Psoas muscle (tissue), 8 donors: Measurements from ENCODE around the gene HOXA13. TPM values are rescaled to one million over a fixed set of nuclear protein-coding genes. Genes with fewer than 3 reads are reported as not detected.

Experiments used
- ATAC-seq, 4 donors: fragments of 200-7000 bp; cut with Tn5 transposase; one replicate each; pipeline ENCODE4 v1.9.1; 2020; ENCODE audit warnings: moderate library complexity in 3 of 4, mild to moderate bottlenecking in 2 of 4
- DNase-seq, 2 donors: peaks; one replicate each; pipeline ENCODE4 v3.0.0-alpha.2; 2020
- H3K27ac ChIP-seq: fragments of 200-600 bp; one replicate; pipeline ENCODE4 v1.8.0; 2022
- H3K27me3 ChIP-seq, 3 donors: fragments of 200-600 bp in 1 of 3; one replicate each; pipeline versions ENCODE4 v1.6.1 to v1.8.0; 2013 to 2022; ENCODE audit warnings: low read length in 2 of 3, mild to moderate bottlenecking in 2 of 3, moderate library complexity in 1 of 3; ENCODE audit not compliant: insufficient read depth in 3 of 3
- H3K36me3 ChIP-seq, 2 donors: fragments of 200-600 bp in 1 of 2; one replicate each; pipeline versions ENCODE4 v1.6.1 to v1.8.0; 2013 to 2022; ENCODE audit warnings: low read depth in 1 of 2, mild to moderate bottlenecking in 1 of 2, moderate library complexity in 1 of 2; ENCODE audit not compliant: insufficient read depth in 1 of 2
- H3K4me1 ChIP-seq: fragments of 200-600 bp; one replicate; pipeline ENCODE4 v1.8.0; 2022
- H3K4me3 ChIP-seq: fragments of 200-600 bp; one replicate; pipeline ENCODE4 v1.8.0; 2022; ENCODE audit warnings: mild to moderate bottlenecking
- H3K9me3 ChIP-seq: fragments of 200-600 bp; one replicate; pipeline ENCODE4 v1.8.0; 2022
- WGBS, 3 donors: extraction: QIAGEN DNeasy Blood & Tissue Kit; methylation state at CpG; one replicate each; pipeline versions ENCODE4 v1.1.6 to v1.1.7; 2013; 5-methylcytosine and 5-hydroxymethylcytosine counted together
- intact Hi-C, 2 donors: fragments of 100-400 bp; cut with DNase I; formaldehyde crosslinking; loops; one replicate each; pipeline versions ENCODE4 v1.11.0 to v1.14.2; 2022
- long read RNA-seq, 2 donors: library from polyadenylated mRNA; unstranded; transcript quantifications; one replicate each; pipeline ENCODE4 v2.0.0, GENCODE V29; 2021
- polyA plus RNA-seq, 3 donors: library from polyadenylated mRNA; stranded (reverse); fragments of 200-250 nt; gene quantifications; one replicate each; pipeline ENCODE4 v1.2.3, GENCODE V29; 2013
- total RNA-seq, 4 donors: library from RNA; stranded (reverse); fragmentation: NEBNext Ultra II Directional in 2 of 4; extraction: Animal tissue kit (Norgen Biotek cat#: 25700) in 2 of 4; gene quantifications; one replicate each; pipeline versions ENCODE4 v1.2.1 to v1.2.4, GENCODE V29; 2021 to 2023
- TF ChIP-seq, protein P1 (sequence below): fragments of 200-600 bp; IDR thresholded peaks from one replicate; pipeline ENCODE4 v1.8.0; 2022; ENCODE audit warnings: antibody characterized with exemption
- donor health status: healthy with polysubstance abuse.
- donor health status: DM: no; HTN: no; CAD: no; lungs with moderate emphysema.
- donor health status: Bipolar disorder and iron deficiency.
- donor health status: healthy.
- donor health status: DM: yes; HTN: yes; CAD: no.
- donor health status: DM: no; HTN: no; CAD: no.
- donor health status: DM: no; HTN: no; CAD: no.
- donor health status: DM: yes; HTN: yes; CAD: no.

HOXA13 gene
- total RNA-seq (under 1 TPM in 1 of 4 donors, not detected in 3; 0.06 TPM), polyA plus RNA-seq (under 1 TPM in 2 of 3 donors, not detected in 1; 0.01 to 0.08 TPM)
- long read RNA-seq, donor 1 = 0 reads
- long read RNA-seq, donor 2, full-length matches to known transcripts = 1 of 1 reads
- long read RNA-seq, donor 2, partial matches to known transcripts = 0 of 1 reads
- long read RNA-seq, donor 2, other reads (novel, unspliced or antisense) = 0 of 1 reads

DNA sequence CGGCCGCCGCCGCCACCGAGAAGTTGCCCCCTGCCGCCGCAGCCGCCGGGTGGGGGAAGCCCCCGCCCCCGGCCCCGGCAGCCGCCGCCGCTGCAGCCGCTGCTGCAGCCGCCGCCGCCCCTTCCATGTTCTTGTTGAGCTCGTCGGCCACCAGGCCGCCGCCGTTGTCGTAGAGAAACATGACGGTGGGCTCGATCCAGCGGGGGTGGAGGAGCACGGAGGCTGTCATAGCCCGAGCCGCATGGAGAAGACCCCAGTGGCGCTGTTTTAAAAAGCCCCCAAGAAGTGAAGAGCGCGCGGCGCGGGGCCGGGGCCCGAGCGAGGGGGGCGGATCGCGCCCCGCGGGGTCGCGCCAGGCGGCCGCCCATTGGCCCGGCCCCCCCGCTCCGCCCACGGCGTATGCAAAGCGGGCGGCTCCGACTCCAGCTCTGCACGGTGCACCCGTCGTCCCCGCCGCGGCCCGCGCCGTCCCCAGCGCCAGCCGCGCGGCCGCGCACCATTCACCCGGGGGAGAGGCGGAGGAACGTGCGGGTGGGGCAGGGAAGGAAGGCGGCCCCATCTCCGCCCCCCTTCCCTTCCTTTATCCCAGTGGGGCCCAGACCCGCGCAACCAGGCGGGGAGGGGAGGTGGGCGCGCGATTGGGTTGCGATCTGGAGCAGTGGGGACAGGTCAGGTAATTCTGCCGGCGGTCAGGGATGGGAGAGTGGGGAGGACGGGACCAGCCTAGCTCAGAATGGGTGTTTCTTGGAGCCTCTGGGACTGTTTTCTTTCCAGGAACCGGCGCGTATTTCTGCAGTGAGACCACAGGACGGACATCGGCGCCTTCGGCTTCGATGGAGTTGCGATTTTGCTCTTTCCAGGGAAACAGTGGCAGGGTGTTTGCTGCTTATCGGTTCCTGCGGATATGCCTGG lies at the start of gene HOXA13:
HOXA13 (minus strand) TSS at position 243 of the 912 bp plus-strand sequence; CDS start at position 229, 14 bp downstream.
- peaks cover 0 to 95% (median 52%) of the 10 kb centered on the region in 3 donors for H3K27me3 ChIP-seq
- H3K36me3 ChIP-seq = no peaks in the 10 kb centered on the region
- 1 to 3% (median 1%) methylated on average over 37 to 99 of the region's 99 CpGs for WGBS, 3 donors
- peaks cover 11% of the 10 kb centered on the region for H3K4me1 ChIP-seq
- intact Hi-C loops = loop anchor here (5.0 to 10.0 kb wide), 7 partner anchors 377 to 895 kb away; no protein-coding TSS in a partner anchor
- ATAC-seq (peak in 3 of 4 donors; percentile 59 to 80 (median 63)), DNase-seq (no peak)
- TF ChIP-seq, protein P1, sequence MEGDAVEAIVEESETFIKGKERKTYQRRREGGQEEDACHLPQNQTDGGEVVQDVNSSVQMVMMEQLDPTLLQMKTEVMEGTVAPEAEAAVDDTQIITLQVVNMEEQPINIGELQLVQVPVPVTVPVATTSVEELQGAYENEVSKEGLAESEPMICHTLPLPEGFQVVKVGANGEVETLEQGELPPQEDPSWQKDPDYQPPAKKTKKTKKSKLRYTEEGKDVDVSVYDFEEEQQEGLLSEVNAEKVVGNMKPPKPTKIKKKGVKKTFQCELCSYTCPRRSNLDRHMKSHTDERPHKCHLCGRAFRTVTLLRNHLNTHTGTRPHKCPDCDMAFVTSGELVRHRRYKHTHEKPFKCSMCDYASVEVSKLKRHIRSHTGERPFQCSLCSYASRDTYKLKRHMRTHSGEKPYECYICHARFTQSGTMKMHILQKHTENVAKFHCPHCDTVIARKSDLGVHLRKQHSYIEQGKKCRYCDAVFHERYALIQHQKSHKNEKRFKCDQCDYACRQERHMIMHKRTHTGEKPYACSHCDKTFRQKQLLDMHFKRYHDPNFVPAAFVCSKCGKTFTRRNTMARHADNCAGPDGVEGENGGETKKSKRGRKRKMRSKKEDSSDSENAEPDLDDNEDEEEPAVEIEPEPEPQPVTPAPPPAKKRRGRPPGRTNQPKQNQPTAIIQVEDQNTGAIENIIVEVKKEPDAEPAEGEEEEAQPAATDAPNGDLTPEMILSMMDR = no peak
- no peak within 1 kb of the TSS for H3K27ac ChIP-seq
- peak within 1 kb of the TSS; percentile 56 for H3K4me3 ChIP-seq
- no peaks in the 10 kb centered on the region for H3K9me3 ChIP-seq

DNA sequence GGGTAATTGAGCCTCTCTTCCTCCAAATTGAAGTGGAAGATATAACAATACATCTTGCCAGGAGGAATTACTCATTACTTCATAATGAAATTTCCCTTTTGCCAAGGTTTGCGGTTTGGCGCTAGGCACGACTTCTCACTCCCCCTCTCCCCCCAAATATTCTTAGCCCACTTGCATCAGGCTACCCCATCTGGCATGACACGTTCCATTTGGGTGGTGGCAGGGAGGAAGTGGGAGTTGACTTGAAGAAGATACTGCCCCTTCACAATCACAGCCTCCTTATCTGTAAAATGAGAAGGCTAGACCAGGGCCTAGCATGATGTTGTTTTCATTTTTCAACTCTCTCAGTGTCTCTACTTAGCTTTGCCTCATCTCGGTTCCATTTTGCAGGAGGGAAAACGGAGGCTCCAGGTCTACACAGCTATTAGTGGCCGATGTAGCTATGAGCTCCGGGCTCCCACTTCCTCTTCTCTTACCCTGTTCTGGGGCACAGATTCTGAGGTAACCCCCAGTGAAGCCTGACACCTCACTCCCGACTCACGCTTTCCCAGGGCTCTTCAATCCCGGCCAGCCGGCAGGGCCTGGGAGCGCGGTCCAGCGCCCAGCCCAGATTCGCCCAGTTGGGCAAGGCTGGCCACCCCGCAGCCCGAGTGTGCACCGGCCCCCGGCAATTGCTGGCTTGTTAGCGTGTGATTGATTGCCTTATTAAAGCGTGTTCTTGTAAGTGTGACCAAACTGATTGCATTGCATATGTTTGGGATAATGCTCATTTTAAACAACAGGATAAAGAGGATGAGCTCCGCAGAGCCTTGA lies 49.2 kb upstream of the HOXA13 start:
- intact Hi-C loops = loop anchor here in 1 of 2 donors (5.0 kb wide), 1 partner anchor 143 kb away; no protein-coding TSS in a partner anchor
- ATAC-seq (no peak), DNase-seq (no peak)
- Histone ChIP-seq H3K27me3 (peaks cover 6 to 97% (median 63%) of the 10 kb centered on the region in 3 donors), H3K4me1 (peaks cover 20% of the 10 kb centered on the region), H3K4me3 (no peak overlapping the region), H3K36me3 (no peaks in the 10 kb centered on the region), H3K27ac (no peak overlapping the region), H3K9me3 (no peaks in the 10 kb centered on the region)
- TF ChIP-seq, protein P1 = no peak
- 16 to 17% (median 17%) methylated on average over 23 of the region's 23 CpGs for whole genome bisulfite sequencing, 3 donors

DNA sequence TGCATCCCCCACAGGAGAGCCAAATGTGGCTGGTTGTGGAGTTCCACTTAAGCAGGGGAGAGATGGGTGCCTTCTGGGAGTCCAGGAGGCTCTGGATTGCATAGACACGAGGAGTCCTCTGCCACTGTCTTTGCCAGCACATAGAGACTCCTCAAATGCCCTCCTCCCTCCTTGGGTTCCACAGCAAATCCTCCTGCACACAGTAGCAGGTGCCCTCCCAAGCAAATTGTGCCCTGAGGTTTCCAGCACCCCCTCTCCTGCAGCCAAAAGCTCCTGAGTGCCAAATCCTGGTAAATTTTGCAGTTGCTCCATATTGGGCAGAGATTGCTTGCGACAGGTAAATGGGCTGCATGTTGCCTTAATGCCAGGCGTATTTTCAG lies 48.5 kb upstream of the HOXA13 start:
- TF ChIP-seq, protein P1 = no peak
- peaks cover under 1 to 99% (median 68%) of the 10 kb centered on the region in 3 donors for H3K27me3 ChIP-seq
- ATAC-seq = no peak
- H3K27ac ChIP-seq = no peak overlapping the region
- no peak overlapping the region for H3K4me3 ChIP-seq
- H3K4me1 ChIP-seq = peaks cover 20% of the 10 kb centered on the region
- intact Hi-C loops = loop anchor here in 1 of 2 donors (5.0 kb wide), 1 partner anchor 144 kb away; no protein-coding TSS in a partner anchor
- H3K36me3 ChIP-seq = no peaks in the 10 kb centered on the region
- WGBS, 3 donors = 57 to 65% (median 64%) methylated on average over 3 of the region's 3 CpGs
- H3K9me3 ChIP-seq = no peaks in the 10 kb centered on the region
- DNase-seq = no peak
